Measurements from ENCODE around the gene DUSP28. TPM values are rescaled to one million over a fixed set of nuclear protein-coding genes. Genes with fewer than 3 reads are reported as not detected.

DUSP28 gene
- total and polyA plus RNA-seq, 2 of the 13 experiments (the other 11 are each of a cell fraction or from before 2014, with no cell fraction given), result 5.2 to 8.6 TPM

DNA sequence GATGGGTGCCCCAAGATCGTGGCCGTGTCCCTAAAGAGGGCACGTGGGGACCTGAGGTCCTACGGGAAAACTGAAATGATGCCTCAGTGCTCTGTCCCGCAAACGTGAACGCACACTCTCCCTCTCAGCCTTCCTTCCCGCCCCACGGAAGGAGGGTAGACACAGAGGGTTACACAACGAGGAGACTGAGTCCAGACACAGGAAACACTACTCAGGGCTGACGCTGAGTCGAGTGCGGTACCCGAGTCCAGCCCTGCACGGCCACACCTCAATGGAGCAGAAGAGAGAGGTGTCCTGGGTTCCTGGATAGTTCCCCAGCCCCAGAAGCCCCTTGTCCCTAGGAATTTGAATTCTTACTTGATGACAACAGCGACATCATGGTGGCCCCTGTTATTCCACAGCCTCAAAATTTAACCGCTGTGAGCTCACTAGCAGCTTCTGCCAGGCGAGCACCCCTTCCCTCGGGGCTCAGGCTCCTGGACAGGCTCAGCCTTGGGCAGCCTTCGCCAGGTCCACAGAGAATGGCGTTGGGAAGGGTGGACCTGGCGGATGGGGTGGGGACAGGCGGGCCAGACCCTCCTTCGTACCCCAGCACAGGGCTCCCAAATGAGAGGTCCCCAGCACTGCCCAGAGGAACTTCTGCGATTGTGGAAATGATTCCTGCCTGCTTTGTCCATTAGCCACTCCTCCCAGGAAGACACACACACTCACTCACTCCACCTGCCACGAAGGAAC is 7.1 kb downstream of the DUSP28 start (continued):
- TF ChIP-seq AGO1 (IDR thresholded peaks at IDR 0.05; ENCODE audit: low read depth, low read length, poor library complexity, severe bottlenecking), result no peak
- TF ChIP-seq YEATS4 (CRISPR knock-in tag; IDR thresholded peaks at IDR 0.05; ENCODE audit: borderline replicate concordance), result no peak; the same call in 1 of the 2 replicates
- 0 out of 2 replicates have a peak, but pooled peaks have one; percentile 16 for TF ChIP-seq HDAC1 (CRISPR knock-in tag; IDR thresholded peaks at IDR 0.05)
- TF ChIP-seq ZNF232 (CRISPR knock-in tag; IDR thresholded peaks at IDR 0.05; ENCODE audit: borderline replicate concordance), result 0 out of 2 replicates have a peak, but pooled peaks have one; percentile 8
- TF ChIP-seq ZNF552 (CRISPR knock-in tag; IDR thresholded peaks at IDR 0.05; ENCODE audit: borderline replicate concordance), result peak; percentile 60; the same call in 1 of the 2 replicates
- peak; percentile 47; the same call in 1 of the 2 replicates for TF ChIP-seq ZNF280D (CRISPR knock-in tag; IDR thresholded peaks at IDR 0.05)
- 0 out of 2 replicates have a peak, but pooled peaks have one; percentile 22 for TF ChIP-seq ZNF276 (CRISPR knock-in tag; IDR thresholded peaks at IDR 0.05; ENCODE audit: low read depth)
- TF ChIP-seq XBP1 (CRISPR knock-in tag; IDR thresholded peaks at IDR 0.05), result no peak
- 0 out of 2 replicates have a peak, but pooled peaks have one; percentile 26 for TF ChIP-seq POLR2AphosphoS5 (IDR thresholded peaks at IDR 0.05; ENCODE audit: low read depth, low read length)
- no peak for TF ChIP-seq SALL1 (CRISPR knock-in tag; IDR thresholded peaks at IDR 0.05)
- TF ChIP-seq ZKSCAN5 (CRISPR knock-in tag; IDR thresholded peaks at IDR 0.05), result no peak
- no peak for TF ChIP-seq ZNF501 (CRISPR knock-in tag; IDR thresholded peaks at IDR 0.05)
- TF ChIP-seq E2F5 (CRISPR knock-in tag; conservative IDR thresholded peaks at IDR 0.05), result 0 out of 2 replicates have a peak, but pooled peaks have one; percentile 15
- TF ChIP-seq ZNF225 (CRISPR knock-in tag; IDR thresholded peaks at IDR 0.05), result no peak
- no peak for TF ChIP-seq ZNF781 (CRISPR knock-in tag; IDR thresholded peaks at IDR 0.05; ENCODE audit: borderline replicate concordance, not compliant biosample characterization)
- 0 out of 2 replicates have a peak, but pooled peaks have one; percentile 4 for TF ChIP-seq GATAD2A (CRISPR knock-in tag; IDR thresholded peaks at IDR 0.05)
- TF ChIP-seq ZNF773 (CRISPR knock-in tag; IDR thresholded peaks at IDR 0.05; ENCODE audit: borderline replicate concordance), result no peak
- TF ChIP-seq HNRNPUL1 (IDR thresholded peaks at IDR 0.05; ENCODE audit: low read depth, low read length), result no peak
- TF ChIP-seq KLF6 (CRISPR knock-in tag; IDR thresholded peaks at IDR 0.05), result 0 out of 2 replicates have a peak, but pooled peaks have one; percentile 3
- no peak for TF ChIP-seq HOXA9 (CRISPR knock-in tag; IDR thresholded peaks at IDR 0.05; ENCODE audit: borderline replicate concordance)
- TF ChIP-seq, protein P1, sequence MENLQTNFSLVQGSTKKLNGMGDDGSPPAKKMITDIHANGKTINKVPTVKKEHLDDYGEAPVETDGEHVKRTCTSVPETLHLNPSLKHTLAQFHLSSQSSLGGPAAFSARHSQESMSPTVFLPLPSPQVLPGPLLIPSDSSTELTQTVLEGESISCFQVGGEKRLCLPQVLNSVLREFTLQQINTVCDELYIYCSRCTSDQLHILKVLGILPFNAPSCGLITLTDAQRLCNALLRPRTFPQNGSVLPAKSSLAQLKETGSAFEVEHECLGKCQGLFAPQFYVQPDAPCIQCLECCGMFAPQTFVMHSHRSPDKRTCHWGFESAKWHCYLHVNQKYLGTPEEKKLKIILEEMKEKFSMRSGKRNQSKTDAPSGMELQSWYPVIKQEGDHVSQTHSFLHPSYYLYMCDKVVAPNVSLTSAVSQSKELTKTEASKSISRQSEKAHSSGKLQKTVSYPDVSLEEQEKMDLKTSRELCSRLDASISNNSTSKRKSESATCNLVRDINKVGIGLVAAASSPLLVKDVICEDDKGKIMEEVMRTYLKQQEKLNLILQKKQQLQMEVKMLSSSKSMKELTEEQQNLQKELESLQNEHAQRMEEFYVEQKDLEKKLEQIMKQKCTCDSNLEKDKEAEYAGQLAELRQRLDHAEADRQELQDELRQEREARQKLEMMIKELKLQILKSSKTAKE (CRISPR knock-in tag; IDR thresholded peaks at IDR 0.05; ENCODE audit: borderline replicate concordance), result peak; percentile 60; the same call in 1 of the 2 replicates
